ENCODE data around the gene CYTIP. TPM values are rescaled to one million over a fixed set of nuclear protein-coding genes. Genes with fewer than 3 reads are reported as not detected.

Gene CYTIP
- total and polyA plus RNA-seq, 2 experiments from 2014 or later = not detected

DNA sequence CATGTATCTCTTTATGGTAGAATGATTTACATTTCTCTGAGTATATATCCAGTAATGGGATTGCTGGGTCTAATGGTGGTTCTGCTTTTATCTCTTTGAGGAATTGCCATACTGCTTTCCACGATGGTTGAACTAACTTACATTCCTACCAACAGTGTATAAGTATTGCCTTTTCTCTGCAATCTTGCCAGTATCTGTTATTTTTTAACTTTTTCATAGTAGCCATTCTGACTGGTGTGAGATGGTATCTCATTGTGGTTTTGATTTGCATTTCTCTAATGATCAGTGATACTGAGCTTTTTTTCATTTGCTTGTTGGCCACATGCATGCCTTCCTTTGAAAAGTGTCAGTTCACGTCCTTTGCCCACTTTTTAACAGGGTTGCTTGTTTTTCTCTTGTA is 55.1 kb downstream of the CYTIP start:
- DNase-seq = no peak
- H3K4me1 ChIP-seq (ENCODE audit: insufficient read depth) = no peaks in the 10 kb centered on the region
- no peaks in the 10 kb centered on the region for H4K20me1 ChIP-seq (ENCODE audit: insufficient read depth)
- WGBS, 2 experiments (ENCODE audit: low coverage in 1 of 2, low lambda C conversion rate in 2 of 2, missing lambda C conversion rate in 2 of 2) = 4 to 13% methylated on average over 2 of the region's 2 CpGs
- no peak overlapping the region for H2AFZ ChIP-seq
- no peak overlapping the region for H3K9ac ChIP-seq
- no peaks in the 10 kb centered on the region for H3K36me3 ChIP-seq (ENCODE audit: low read depth)
- 0 out of 2 replicates have a peak, but pooled peaks cover 3% of the 10 kb centered on the region for H3K27me3 ChIP-seq (replicated peaks; ENCODE audit: insufficient read depth)
- H3F3A ChIP-seq (ENCODE audit: insufficient read depth) = no peaks in the 10 kb centered on the region
- in situ Hi-C loops (cut with MboI) = no loop called here
- no peak overlapping the region for H3K27ac ChIP-seq
- H3K9me2 ChIP-seq (ENCODE audit: insufficient read depth) = no peaks in the 10 kb centered on the region; the same call in 1 of the 2 replicates
- TF ChIP-seq EZH2phosphoT487 (IDR thresholded peaks at IDR 0.05; ENCODE audit: insufficient read depth, low read depth) = no peak
- TF ChIP-seq EZH2 (IDR thresholded peaks at IDR 0.05; ENCODE audit: insufficient read depth, poor library complexity, severe bottlenecking) = no peak
- no peak overlapping the region for H3K4me2 ChIP-seq (ENCODE audit: unreplicated experiment)
- no peak overlapping the region for H3K4me3 ChIP-seq
- no peaks in the 10 kb centered on the region for H3K79me2 ChIP-seq (ENCODE audit: insufficient read depth)
- H3K9me3 ChIP-seq (ENCODE audit: low read depth) = no peaks in the 10 kb centered on the region

DNA sequence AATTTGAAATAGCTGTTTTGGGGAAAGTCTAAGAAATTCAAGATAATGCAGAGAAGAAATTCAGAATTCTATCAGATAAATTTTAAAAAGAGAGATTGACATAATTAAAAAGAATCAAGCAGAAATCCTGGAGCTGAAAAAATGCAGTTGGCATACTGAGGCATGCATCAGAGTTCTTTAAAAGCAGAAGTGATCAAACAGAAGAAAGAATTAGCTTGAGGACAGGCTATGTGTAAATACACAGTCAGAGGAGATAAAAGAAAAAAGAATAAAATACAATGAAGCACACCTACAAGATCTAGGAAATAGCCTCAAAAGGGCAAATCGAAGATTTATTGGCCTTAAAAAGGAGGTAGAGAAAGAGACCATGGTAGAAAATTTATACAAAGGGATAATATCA is 57.1 kb downstream of the CYTIP start:
- Histone ChIP-seq H3K4me2 (ENCODE audit: unreplicated experiment) (no peak overlapping the region), H3K9ac (no peak overlapping the region), H3K9me2 (ENCODE audit: insufficient read depth) (no peaks in the 10 kb centered on the region), H3K4me3 (no peak overlapping the region), H3K9me3 (ENCODE audit: low read depth) (no peaks in the 10 kb centered on the region), H3K36me3 (ENCODE audit: low read depth) (no peaks in the 10 kb centered on the region), H3F3A (ENCODE audit: insufficient read depth) (no peaks in the 10 kb centered on the region), H3K79me2 (ENCODE audit: insufficient read depth) (no peaks in the 10 kb centered on the region), H3K27ac (no peak overlapping the region), H3K4me1 (ENCODE audit: insufficient read depth) (no peaks in the 10 kb centered on the region), H4K20me1 (ENCODE audit: insufficient read depth) (no peaks in the 10 kb centered on the region), H2AFZ (no peak overlapping the region), H3K27me3 (replicated peaks; ENCODE audit: insufficient read depth) (peaks cover 10% of the 10 kb centered on the region; the same call in 1 of the 2 replicates)
- 17 to 34% methylated on average over 1 of the region's 1 CpG for WGBS, 2 experiments (ENCODE audit: low coverage in 1 of 2, low lambda C conversion rate in 2 of 2, missing lambda C conversion rate in 2 of 2)
- no peak for DNase-seq
- TF ChIP-seq EZH2phosphoT487 (IDR thresholded peaks at IDR 0.05; ENCODE audit: insufficient read depth, low read depth) (no peak), EZH2 (IDR thresholded peaks at IDR 0.05; ENCODE audit: insufficient read depth, poor library complexity, severe bottlenecking) (no peak)
- in situ Hi-C loops (cut with MboI) = no loop called here

DNA sequence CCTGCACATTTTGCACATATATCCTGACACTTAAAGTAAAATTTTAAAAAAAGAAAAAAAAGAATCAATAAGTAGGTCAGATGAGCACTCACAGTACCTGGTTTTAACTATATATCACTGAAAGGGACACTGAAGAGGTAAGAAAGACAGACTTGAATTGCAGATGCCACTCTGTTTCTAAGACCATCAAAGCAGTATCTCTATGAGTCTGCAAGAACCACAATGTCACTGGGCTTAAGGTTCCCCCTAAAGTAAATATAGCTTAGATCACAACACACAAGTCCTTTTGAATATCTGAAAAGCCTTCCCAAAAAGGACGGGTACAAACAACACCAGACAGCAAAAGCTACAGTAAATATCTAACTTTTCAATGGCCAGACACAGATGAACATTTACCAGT is 57.6 kb downstream of the CYTIP start:
- in situ Hi-C loops (cut with MboI) = no loop called here
- no peak for DNase-seq
- H3K4me3 ChIP-seq = no peak overlapping the region
- no peak overlapping the region for H3K9ac ChIP-seq
- WGBS, 2 experiments (ENCODE audit: low coverage in 1 of 2, low lambda C conversion rate in 2 of 2, missing lambda C conversion rate in 2 of 2) = 24 to 26% methylated on average over 1 of the region's 1 CpG
- H3K79me2 ChIP-seq (ENCODE audit: insufficient read depth) = no peaks in the 10 kb centered on the region
- H3K27me3 ChIP-seq (replicated peaks; ENCODE audit: insufficient read depth) = peaks cover 10% of the 10 kb centered on the region; the same call in 1 of the 2 replicates
- H3K36me3 ChIP-seq (ENCODE audit: low read depth) = no peaks in the 10 kb centered on the region
- H3K9me3 ChIP-seq (ENCODE audit: low read depth) = no peaks in the 10 kb centered on the region
- no peak overlapping the region for H2AFZ ChIP-seq
- no peaks in the 10 kb centered on the region for H3F3A ChIP-seq (ENCODE audit: insufficient read depth)
- no peaks in the 10 kb centered on the region for H3K9me2 ChIP-seq (ENCODE audit: insufficient read depth)
- H4K20me1 ChIP-seq (ENCODE audit: insufficient read depth) = no peaks in the 10 kb centered on the region
- no peak overlapping the region for H3K4me2 ChIP-seq (ENCODE audit: unreplicated experiment)
- no peak overlapping the region for H3K27ac ChIP-seq
- no peaks in the 10 kb centered on the region for H3K4me1 ChIP-seq (ENCODE audit: insufficient read depth)
- no peak for TF ChIP-seq EZH2 (IDR thresholded peaks at IDR 0.05; ENCODE audit: insufficient read depth, poor library complexity, severe bottlenecking)
- no peak for TF ChIP-seq EZH2phosphoT487 (IDR thresholded peaks at IDR 0.05; ENCODE audit: insufficient read depth, low read depth)

DNA sequence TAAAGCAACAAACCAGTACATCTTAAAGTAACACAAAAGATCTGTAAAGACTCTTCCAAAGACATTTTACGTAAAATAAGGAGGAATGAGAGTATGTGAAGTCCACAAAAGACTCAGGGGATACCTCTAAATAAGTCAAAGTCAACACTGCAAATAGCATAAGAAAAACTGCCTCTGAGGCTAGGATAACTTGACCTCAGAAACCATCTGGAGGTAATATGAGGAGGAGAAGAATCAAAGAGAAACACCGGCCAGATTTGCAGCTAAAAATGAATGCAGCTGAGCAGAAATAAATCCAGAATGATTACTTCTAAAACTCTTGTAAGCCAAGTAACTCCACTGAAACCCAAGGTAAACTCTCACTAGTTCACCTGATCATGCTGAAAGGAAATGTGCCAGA is 66.0 kb downstream of the CYTIP start:
- no peak for DNase-seq
- H3K36me3 ChIP-seq (ENCODE audit: low read depth) = no peaks in the 10 kb centered on the region
- TF ChIP-seq EZH2phosphoT487 (IDR thresholded peaks at IDR 0.05; ENCODE audit: insufficient read depth, low read depth) = no peak
- no peak for TF ChIP-seq EZH2 (IDR thresholded peaks at IDR 0.05; ENCODE audit: insufficient read depth, poor library complexity, severe bottlenecking)
- no peak overlapping the region for H3K27ac ChIP-seq
- no peak overlapping the region for H3K4me2 ChIP-seq (ENCODE audit: unreplicated experiment)
- H3F3A ChIP-seq (ENCODE audit: insufficient read depth) = no peaks in the 10 kb centered on the region
- H2AFZ ChIP-seq = no peak overlapping the region
- H3K79me2 ChIP-seq (ENCODE audit: insufficient read depth) = no peaks in the 10 kb centered on the region
- in situ Hi-C loops (cut with MboI) = no loop called here
- 8 to 12% methylated on average over 2 of the region's 2 CpGs for WGBS, 2 experiments (ENCODE audit: low coverage in 1 of 2, low lambda C conversion rate in 2 of 2, missing lambda C conversion rate in 2 of 2)
- no peak overlapping the region for H3K4me3 ChIP-seq
- H3K27me3 ChIP-seq (replicated peaks; ENCODE audit: insufficient read depth) = no peaks in the 10 kb centered on the region; the same call in 1 of the 2 replicates
- no peak overlapping the region for H3K9ac ChIP-seq
- no peaks in the 10 kb centered on the region for H3K4me1 ChIP-seq (ENCODE audit: insufficient read depth)
- H4K20me1 ChIP-seq (ENCODE audit: insufficient read depth) = no peaks in the 10 kb centered on the region
- peaks cover 4% of the 10 kb centered on the region for H3K9me3 ChIP-seq (ENCODE audit: low read depth)
- no peaks in the 10 kb centered on the region for H3K9me2 ChIP-seq (ENCODE audit: insufficient read depth)

DNA sequence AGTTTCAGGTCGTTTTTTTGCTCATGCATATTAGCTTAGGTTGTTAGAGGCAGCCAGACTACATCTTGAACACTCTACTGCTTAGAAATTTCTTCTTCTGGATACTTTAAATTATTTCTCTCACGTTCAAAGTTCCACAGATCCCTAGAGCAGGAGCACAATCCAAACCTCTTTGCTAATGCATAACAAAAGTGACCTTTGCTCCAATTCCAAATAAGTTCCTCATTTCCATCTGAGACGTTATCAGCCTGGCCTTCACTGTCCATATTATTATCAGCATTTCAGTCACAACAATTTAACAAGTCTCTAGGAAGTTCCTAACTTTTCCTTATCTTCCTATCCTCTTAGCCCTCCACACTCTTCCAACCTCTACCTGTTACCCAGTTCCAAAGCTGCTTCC is 67.8 kb downstream of the CYTIP start:
- H3K36me3 ChIP-seq (ENCODE audit: low read depth) = no peaks in the 10 kb centered on the region
- TF ChIP-seq EZH2 (IDR thresholded peaks at IDR 0.05; ENCODE audit: insufficient read depth, poor library complexity, severe bottlenecking) (no peak), EZH2phosphoT487 (IDR thresholded peaks at IDR 0.05; ENCODE audit: insufficient read depth, low read depth) (no peak)
- WGBS, 2 experiments (ENCODE audit: low coverage in 1 of 2, low lambda C conversion rate in 2 of 2, missing lambda C conversion rate in 2 of 2) = 1 to 4% methylated on average over 3 of the region's 3 CpGs
- H3K27me3 ChIP-seq (replicated peaks; ENCODE audit: insufficient read depth) = no peaks in the 10 kb centered on the region
- H3K4me2 ChIP-seq (ENCODE audit: unreplicated experiment) = no peak overlapping the region
- no peak for DNase-seq
- no peaks in the 10 kb centered on the region for H3F3A ChIP-seq (ENCODE audit: insufficient read depth)
- H3K27ac ChIP-seq = no peak overlapping the region
- H3K9me2 ChIP-seq (ENCODE audit: insufficient read depth) = no peaks in the 10 kb centered on the region
- in situ Hi-C loops (cut with MboI) = no loop called here
- no peak overlapping the region for H3K9ac ChIP-seq
- no peaks in the 10 kb centered on the region for H3K79me2 ChIP-seq (ENCODE audit: insufficient read depth)
- H3K4me3 ChIP-seq = no peak overlapping the region
- peaks cover 4% of the 10 kb centered on the region for H3K9me3 ChIP-seq (ENCODE audit: low read depth)
- H2AFZ ChIP-seq = no peak overlapping the region
- H4K20me1 ChIP-seq (ENCODE audit: insufficient read depth) = no peaks in the 10 kb centered on the region
- no peaks in the 10 kb centered on the region for H3K4me1 ChIP-seq (ENCODE audit: insufficient read depth)
